IPS-11a (cell line): ENCODE data around the gene SPSB1.

Experiments
- H3K4me3 ChIP-seq: one replicate; pipeline ENCODE4 v1.5.1; 2013; ENCODE audit warnings: low read depth, low read length, control low read depth

The SPSB1 gene

DNA sequence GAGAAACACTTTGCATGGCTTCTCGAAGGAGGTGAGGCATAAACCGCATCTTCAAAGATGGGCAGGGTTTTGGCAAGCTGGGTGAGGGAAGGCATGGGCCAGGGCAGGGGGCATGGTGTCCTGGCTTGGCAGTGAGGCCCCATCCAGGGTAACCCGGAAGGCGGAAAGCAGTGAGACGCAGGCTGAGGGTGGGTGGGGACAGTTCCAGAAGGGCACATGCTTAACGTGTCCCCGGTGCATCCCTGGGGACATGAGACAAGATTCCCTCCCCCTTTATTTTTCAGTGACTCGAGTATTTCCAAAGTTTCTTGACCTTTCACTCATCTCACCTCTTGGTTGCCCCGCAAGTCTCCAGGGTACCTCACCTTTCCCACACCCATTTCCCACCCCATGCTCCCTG lies 123.8 kb downstream of the SPSB1 start:
- no peak overlapping the region for H3K4me3 ChIP-seq

DNA sequence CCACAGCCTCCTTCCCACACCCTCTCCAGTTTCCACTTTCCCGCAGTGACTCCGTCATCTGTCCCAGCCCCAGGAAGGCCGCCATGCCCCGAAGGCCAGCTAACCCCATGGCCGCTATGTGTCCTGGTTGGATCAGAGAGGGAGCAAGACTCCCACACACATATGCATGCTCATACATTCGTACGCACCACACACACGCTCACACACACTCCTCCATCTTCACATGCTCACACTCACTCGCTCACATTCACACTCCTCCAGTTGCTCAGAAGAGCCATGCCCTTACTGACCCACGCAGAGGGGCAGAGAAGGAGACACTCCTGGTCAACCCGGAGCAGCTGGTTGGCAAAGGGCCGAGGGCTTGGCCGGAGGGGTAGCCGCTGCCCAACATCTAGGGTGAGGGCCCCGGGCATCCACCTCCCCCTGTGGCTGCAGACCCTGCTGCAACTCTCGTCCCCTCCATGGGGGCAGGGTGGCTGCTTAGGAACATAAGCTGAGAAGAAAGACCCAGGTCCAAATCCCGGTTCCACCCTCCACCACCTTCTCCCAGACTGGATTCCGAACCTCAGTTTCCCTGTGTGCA lies 124.3 kb downstream of the SPSB1 start:
- no peak overlapping the region for H3K4me3 ChIP-seq

DNA sequence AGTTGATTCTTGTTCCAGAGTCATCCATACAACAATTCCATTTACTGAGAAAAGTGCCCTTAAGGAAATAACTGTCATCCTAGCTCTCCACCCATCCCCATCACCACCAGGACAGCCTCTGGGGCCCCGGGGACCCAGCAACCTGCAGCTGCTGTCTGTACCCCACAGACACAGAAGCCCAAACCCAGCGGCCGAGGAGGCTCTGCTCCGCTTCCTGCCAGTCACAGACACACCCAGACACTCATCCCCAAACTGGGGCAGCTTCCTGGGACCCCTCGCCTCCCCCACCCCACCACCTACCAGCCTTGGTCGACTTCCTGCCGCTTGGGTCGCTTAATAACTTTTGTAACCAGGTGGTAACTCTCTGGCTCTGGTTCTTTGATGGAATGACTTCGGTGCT lies 125.0 kb downstream of the SPSB1 start:
- no peak overlapping the region for H3K4me3 ChIP-seq

DNA sequence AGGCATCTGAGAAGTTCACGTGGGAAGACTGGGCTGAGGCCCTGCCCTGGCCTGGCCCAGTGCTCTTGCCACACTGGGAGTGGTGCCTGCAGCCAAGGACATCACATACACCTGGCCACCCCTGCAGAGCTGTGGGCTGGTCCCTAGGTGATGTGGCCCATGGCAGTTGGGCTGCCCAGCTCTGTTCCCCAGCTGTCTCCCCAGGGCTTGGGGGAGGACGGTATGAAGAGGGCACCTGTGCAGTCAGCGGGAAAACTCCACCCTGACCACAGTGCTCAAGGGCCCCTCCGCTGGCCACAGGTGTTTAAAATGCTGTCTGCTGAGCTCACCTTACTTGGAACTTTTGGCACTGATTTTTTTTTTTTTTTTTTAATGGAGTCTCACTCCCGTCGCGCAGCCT lies 126.2 kb downstream of the SPSB1 start:
- no peak overlapping the region for H3K4me3 ChIP-seq
